LNCAP (cell line): Measurements from ENCODE around the gene CD36.

Experiments
- CTCF ChIP-seq: fragments of 450-650 bp; IDR thresholded peaks from 2 replicates; pipeline ENCODE4 v1.5.1; 2017; ENCODE audit warnings: mild to moderate bottlenecking

Gene CD36

DNA sequence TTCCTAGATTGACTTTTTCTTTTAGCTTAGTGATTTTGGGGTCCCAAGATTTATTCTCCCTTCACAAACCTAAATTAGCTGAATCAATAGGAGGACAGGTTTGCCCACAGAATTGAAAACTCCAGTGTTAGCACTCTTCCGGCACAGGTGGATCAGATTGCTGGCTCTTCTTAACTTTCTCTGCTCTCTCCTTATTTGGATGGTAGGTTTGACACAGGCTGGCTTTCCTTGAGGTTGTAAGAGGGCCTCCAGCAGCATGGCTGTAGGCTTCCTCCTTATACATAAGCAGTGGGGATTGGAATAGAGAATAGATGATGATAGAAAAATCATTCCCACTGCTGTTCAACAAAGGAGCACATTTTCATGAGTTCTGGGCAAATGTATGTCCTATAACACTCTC lies 9.4 kb upstream of the CD36 start:
- no peak for TF ChIP-seq CTCF

DNA sequence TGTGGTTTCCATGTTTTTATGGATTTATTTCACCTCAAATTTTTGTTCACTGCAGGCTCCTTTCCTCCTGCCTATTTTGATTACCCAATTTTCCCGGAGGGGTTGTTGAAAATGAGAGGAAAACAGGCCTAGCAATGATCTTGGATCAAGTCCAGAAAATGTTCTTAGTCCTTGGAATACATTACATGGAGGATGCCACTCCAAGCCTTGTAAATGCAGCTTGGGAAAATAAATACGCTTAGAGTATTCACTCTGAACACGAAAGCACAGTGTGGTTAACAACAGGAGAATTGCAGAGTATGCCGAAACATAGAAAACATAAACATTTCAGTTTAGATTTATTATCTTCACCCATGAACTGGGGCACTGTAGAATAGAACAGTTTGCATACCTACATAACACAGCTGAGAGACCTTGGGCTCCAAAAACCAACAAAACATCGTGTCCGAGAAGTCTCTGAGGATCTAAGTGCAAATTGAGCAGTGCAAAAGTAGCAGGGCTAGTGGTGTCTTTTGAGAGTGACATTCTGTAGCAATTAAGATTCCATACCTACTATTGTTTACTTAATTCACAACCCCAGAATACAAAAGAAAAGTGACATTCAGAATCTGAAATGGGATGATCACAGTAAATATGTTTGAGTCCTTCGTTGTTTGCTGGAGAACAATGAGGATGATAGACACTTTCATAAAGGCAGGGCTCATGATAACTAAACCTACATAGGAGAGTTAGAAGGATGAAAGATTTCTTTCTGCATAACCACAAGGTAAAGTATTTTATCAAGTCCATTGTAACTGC lies 7.6 kb upstream of the CD36 start:
- no peak for TF ChIP-seq CTCF

GRCh38 chr7:80631421-80631820 lies 7.0 kb upstream of the CD36 start:
- TF ChIP-seq CTCF: no peak

- no peak for TF ChIP-seq CTCF
Observed at GRCh38 chr7:80632139-80632538, 6.3 kb upstream of the CD36 start.

DNA sequence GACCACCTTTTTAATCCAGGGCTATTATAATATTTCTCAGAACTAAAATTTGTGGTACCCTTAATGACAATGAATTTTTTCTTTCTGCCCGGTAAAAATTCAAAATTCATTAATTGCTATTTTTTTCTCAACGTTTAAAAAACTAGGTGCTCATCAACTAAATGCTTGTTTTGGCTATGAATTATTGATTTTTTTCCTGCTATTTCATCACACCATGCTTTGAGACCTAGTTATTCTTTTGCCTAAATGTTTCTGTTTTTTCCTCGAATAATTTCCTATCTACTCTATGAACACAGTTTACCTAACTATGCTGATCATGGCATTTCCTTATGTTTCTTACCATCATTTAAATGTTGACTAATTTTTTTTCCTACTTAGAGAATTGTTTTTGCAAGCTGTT lies 5.6 kb upstream of the CD36 start:
- no peak for TF ChIP-seq CTCF

GRCh38 chr7:80634505-80634904 lies 3.9 kb upstream of the CD36 start:
- no peak for TF ChIP-seq CTCF

- TF ChIP-seq CTCF: no peak
Observed at GRCh38 chr7:80635533-80635932, 2.9 kb upstream of the CD36 start.

- TF ChIP-seq CTCF: no peak
Observed at GRCh38 chr7:80635998-80636397, 2.4 kb upstream of the CD36 start.
